ENCODE data around the gene NLGN1. TPM values are rescaled to one million over a fixed set of nuclear protein-coding genes. Genes with fewer than 3 reads are reported as not detected.

Gene NLGN1
- total and polyA plus RNA-seq, 2 of the 13 experiments (the other 11 are each of a cell fraction or from before 2014, with no cell fraction given): not detected

DNA sequence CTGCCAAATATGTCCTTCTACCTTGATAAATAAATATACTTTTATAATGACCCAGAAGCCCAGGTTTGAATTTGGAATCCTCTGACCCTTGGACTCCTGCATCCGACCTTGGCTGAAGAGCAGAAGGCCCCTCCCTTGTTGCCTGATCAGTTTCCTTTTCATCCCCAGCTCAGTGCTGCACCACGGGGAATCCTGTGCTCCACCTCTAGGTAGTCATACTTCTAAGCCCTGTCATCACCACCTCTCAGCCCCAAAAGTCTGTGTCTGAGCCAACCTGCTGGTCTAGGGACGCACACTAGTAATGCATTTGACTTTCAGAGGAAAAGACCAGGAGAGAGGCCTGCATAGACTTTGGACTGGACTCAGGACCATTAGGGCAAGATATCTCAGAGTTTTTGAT lies 310.6 kb downstream of the NLGN1 start:
- no peak overlapping the region for H3K9ac ChIP-seq (ENCODE audit: insufficient read depth, low read depth, low read length)
- H4K20me1 ChIP-seq (ENCODE audit: insufficient read depth, low read length): no peaks in the 10 kb centered on the region
- 12% methylated on average over 3 of the region's 3 CpGs for WGBS (ENCODE audit: low lambda C conversion rate)
- POLR2A ChIA-PET: no interaction called here
- no peaks in the 10 kb centered on the region for H3K36me3 ChIP-seq (replicated peaks in 1 of 2; ENCODE audit: control insufficient read depth in 1 of 2, insufficient read depth in 2 of 2, low read length in 2 of 2)
- no peak for TF ChIP-seq NCOR1 (IDR thresholded peaks at IDR 0.05; ENCODE audit: borderline replicate concordance, low read length)
- no peak for TF ChIP-seq ZNF83 (CRISPR knock-in tag; IDR thresholded peaks at IDR 0.05; ENCODE audit: borderline replicate concordance)
- TF ChIP-seq GRHL1 (CRISPR knock-in tag; conservative IDR thresholded peaks at IDR 0.05): no peak
- TF ChIP-seq, protein P1, sequence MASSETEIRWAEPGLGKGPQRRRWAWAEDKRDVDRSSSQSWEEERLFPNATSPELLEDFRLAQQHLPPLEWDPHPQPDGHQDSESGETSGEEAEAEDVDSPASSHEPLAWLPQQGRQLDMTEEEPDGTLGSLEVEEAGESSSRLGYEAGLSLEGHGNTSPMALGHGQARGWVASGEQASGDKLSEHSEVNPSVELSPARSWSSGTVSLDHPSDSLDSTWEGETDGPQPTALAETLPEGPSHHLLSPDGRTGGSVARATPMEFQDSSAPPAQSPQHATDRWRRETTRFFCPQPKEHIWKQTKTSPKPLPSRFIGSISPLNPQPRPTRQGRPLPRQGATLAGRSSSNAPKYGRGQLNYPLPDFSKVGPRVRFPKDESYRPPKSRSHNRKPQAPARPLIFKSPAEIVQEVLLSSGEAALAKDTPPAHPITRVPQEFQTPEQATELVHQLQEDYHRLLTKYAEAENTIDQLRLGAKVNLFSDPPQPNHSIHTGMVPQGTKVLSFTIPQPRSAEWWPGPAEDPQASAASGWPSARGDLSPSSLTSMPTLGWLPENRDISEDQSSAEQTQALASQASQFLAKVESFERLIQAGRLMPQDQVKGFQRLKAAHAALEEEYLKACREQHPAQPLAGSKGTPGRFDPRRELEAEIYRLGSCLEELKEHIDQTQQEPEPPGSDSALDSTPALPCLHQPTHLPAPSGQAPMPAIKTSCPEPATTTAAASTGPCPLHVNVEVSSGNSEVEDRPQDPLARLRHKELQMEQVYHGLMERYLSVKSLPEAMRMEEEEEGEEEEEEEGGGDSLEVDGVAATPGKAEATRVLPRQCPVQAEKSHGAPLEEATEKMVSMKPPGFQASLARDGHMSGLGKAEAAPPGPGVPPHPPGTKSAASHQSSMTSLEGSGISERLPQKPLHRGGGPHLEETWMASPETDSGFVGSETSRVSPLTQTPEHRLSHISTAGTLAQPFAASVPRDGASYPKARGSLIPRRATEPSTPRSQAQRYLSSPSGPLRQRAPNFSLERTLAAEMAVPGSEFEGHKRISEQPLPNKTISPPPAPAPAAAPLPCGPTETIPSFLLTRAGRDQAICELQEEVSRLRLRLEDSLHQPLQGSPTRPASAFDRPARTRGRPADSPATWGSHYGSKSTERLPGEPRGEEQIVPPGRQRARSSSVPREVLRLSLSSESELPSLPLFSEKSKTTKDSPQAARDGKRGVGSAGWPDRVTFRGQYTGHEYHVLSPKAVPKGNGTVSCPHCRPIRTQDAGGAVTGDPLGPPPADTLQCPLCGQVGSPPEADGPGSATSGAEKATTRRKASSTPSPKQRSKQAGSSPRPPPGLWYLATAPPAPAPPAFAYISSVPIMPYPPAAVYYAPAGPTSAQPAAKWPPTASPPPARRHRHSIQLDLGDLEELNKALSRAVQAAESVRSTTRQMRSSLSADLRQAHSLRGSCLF (CRISPR knock-in tag; IDR thresholded peaks at IDR 0.05; ENCODE audit: borderline replicate concordance): no peak
- TF ChIP-seq TARDBP (CRISPR knock-in tag; IDR thresholded peaks at IDR 0.05): no peak
- BruUV-seq (replicated peaks): no TSS peak
- H3K9me3 ChIP-seq (ENCODE audit: low read length): no peaks in the 10 kb centered on the region
- no peaks in the 10 kb centered on the region for H3K79me2 ChIP-seq (ENCODE audit: insufficient read depth, low read length)
- no peaks in the 10 kb centered on the region for H3K4me1 ChIP-seq (ENCODE audit: insufficient read depth, low read length)
- H3K27me3 ChIP-seq (ENCODE audit: control insufficient read depth in 1 of 2, insufficient read depth in 2 of 2, low read length in 2 of 2): no peaks in the 10 kb centered on the region
- H3K27ac ChIP-seq (ENCODE audit: extremely low read length, insufficient read depth, low read length): no peak overlapping the region
- no peak overlapping the region for H2AFZ ChIP-seq (ENCODE audit: low read length)
- no peak for FAIRE-seq
- CTCF ChIA-PET (ENCODE audit: low intra/inter-chr PET ratio, low total read pairs): no interaction called here
- DNase-seq (ENCODE audit: low spot score): no peak
- intact Hi-C loops (cut with micrococcal nuclease; ENCODE audit: unreplicated experiment): no loop called here
- in situ Hi-C loops (cut with HindIII; ENCODE audit: extremely low pct_ligation_motif_present, low pct_unique_long_range_greater_than_20kb): no loop called here
- no peak overlapping the region for H3K4me2 ChIP-seq (ENCODE audit: low read depth, low read length)
- no peak for ATAC-seq
- no peak overlapping the region for H3K4me3 ChIP-seq (replicated peaks in 1 of 3; ENCODE audit: insufficient read depth in 1 of 3, low read depth in 2 of 3, low read length in 3 of 3)
